ENCODE results near the gene OSBPL5. TPM values are rescaled to one million over a fixed set of nuclear protein-coding genes. Genes with fewer than 3 reads are reported as not detected.

The OSBPL5 gene
- total RNA-seq, 1 experiment from 2014 or later: 51.4 TPM

DNA sequence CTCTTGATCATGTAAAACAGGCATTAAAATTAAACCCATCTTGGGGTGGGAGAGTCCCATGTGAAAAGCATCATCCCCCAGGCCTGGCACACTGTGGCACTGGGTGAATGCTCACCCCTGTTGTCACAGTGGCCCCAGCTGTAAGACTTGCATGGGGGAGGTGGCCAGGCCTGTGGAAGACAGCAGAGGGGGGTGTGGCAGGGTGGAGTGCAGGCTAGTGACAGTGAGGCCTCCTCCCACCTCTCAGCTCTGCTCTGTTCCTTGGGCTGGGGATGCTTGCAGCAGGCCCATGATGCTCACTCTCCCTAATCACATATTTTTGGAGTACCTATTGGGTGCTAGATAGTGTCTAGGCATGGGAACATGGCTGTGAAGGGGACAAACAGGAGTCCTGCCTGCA lies 10.1 kb upstream of the OSBPL5 start:
- no TSS peak for BruUV-seq (replicated peaks)
- ATAC-seq: no peak

DNA sequence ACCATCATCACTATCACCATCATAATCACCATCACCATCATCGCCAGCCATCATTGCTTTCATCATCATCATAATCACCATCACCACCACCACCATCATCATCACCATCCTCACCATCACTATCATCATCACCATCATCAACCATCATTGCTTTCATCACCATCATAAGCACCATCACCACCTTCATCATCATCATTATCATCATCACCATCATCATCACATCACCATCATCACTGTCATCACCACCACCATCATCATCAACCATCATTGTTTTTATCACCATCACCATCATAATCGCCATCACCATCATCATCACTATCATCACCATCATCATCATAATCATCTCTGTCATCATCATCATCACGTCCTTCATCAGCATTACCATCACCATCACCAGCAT lies 9.3 kb upstream of the OSBPL5 start:
- no peaks in the 10 kb centered on the region for H3K9me2 ChIP-seq (replicated peaks; ENCODE audit: low read length)
- intact Hi-C loops (cut with micrococcal nuclease): no loop called here
- DNase-seq: no peak
- CTCF ChIA-PET: no interaction called here
- H4K20me1 ChIP-seq (ENCODE audit: low read length): no peaks in the 10 kb centered on the region
- no peak overlapping the region for H3K9ac ChIP-seq (ENCODE audit: low read length)
- no peak overlapping the region for H2AFZ ChIP-seq (ENCODE audit: low read length)
- no peaks in the 10 kb centered on the region for H3K36me3 ChIP-seq (ENCODE audit: low read depth, low read length)
- no peak overlapping the region for H3K4me3 ChIP-seq (ENCODE audit: low read length)
- POLR2A ChIA-PET (ENCODE audit: unreplicated experiment): no interaction called here
- no peaks in the 10 kb centered on the region for H3K79me2 ChIP-seq (ENCODE audit: low read length)
- no peaks in the 10 kb centered on the region for H3K27me3 ChIP-seq (ENCODE audit: low read length)
- no peaks in the 10 kb centered on the region for H3K9me3 ChIP-seq (ENCODE audit: low read length)
- TF ChIP-seq EZH2phosphoT487 (IDR thresholded peaks at IDR 0.05; ENCODE audit: borderline replicate concordance, low read length): no peak
- TF ChIP-seq EZH2 (IDR thresholded peaks at IDR 0.05; ENCODE audit: low read length, unreplicated experiment): no peak
- TF ChIP-seq, protein P1, sequence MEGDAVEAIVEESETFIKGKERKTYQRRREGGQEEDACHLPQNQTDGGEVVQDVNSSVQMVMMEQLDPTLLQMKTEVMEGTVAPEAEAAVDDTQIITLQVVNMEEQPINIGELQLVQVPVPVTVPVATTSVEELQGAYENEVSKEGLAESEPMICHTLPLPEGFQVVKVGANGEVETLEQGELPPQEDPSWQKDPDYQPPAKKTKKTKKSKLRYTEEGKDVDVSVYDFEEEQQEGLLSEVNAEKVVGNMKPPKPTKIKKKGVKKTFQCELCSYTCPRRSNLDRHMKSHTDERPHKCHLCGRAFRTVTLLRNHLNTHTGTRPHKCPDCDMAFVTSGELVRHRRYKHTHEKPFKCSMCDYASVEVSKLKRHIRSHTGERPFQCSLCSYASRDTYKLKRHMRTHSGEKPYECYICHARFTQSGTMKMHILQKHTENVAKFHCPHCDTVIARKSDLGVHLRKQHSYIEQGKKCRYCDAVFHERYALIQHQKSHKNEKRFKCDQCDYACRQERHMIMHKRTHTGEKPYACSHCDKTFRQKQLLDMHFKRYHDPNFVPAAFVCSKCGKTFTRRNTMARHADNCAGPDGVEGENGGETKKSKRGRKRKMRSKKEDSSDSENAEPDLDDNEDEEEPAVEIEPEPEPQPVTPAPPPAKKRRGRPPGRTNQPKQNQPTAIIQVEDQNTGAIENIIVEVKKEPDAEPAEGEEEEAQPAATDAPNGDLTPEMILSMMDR (conservative IDR thresholded peaks at IDR 0.05; ENCODE audit: low read depth, low read length): no peak
- peaks cover 9% of the 10 kb centered on the region; the same call in 1 of the 2 replicates for H3K4me1 ChIP-seq (ENCODE audit: insufficient read depth, low read length)
- ATAC-seq: no peak
- no peak overlapping the region for H3K4me2 ChIP-seq (ENCODE audit: low read length)
- no TSS peak for BruUV-seq (replicated peaks)
- no peak overlapping the region for H3K27ac ChIP-seq (ENCODE audit: low read length)
- H3F3A ChIP-seq (ENCODE audit: low read length, unreplicated experiment): no peaks in the 10 kb centered on the region

More for the DNA sequence above, 10.1 kb upstream of the OSBPL5 start:
- Histone ChIP-seq H3K9ac (ENCODE audit: low read length) (no peak overlapping the region), H3K9me2 (replicated peaks; ENCODE audit: low read length) (no peaks in the 10 kb centered on the region), H3K4me1 (ENCODE audit: insufficient read depth, low read length) (peaks cover 2% of the 10 kb centered on the region; the same call in 1 of the 2 replicates), H3K27ac (ENCODE audit: low read length) (no peak overlapping the region), H3F3A (ENCODE audit: low read length, unreplicated experiment) (no peaks in the 10 kb centered on the region), H3K36me3 (ENCODE audit: low read depth, low read length) (no peaks in the 10 kb centered on the region), H3K9me3 (ENCODE audit: low read length) (no peaks in the 10 kb centered on the region), H2AFZ (ENCODE audit: low read length) (no peak overlapping the region), H4K20me1 (ENCODE audit: low read length) (no peaks in the 10 kb centered on the region), H3K27me3 (ENCODE audit: low read length) (no peaks in the 10 kb centered on the region), H3K79me2 (ENCODE audit: low read length) (no peaks in the 10 kb centered on the region), H3K4me2 (ENCODE audit: low read length) (no peak overlapping the region), H3K4me3 (ENCODE audit: low read length) (no peak overlapping the region)
- ChIA-PET CTCF (no interaction called here), POLR2A (ENCODE audit: unreplicated experiment) (no interaction called here)
- no peak for DNase-seq
- no peak for TF ChIP-seq EZH2phosphoT487 (IDR thresholded peaks at IDR 0.05; ENCODE audit: borderline replicate concordance, low read length)
- intact Hi-C loops (cut with micrococcal nuclease): no loop called here

DNA sequence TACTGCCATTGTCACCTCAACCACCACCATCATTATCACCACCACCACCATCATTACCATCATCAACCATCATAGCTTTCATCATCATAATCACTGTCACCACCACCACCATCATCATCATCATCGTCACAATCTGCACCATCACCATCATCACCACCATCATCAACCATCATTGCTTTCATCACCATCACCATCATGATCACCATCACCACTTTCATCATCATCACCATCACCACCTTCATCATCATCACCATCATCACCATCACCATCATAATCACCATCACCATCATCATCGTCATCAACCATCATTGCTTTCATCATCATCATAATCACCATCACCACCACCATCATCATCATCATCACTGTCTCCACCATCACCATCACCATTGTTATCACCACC lies 8.7 kb upstream of the OSBPL5 start:
- CTCF ChIA-PET: interaction anchor here (0.6 kb wide), 1 partner anchor 42 kb away, joined by 3 read pairs; no protein-coding TSS in a partner anchor
- H3K9me3 ChIP-seq (ENCODE audit: low read length): no peaks in the 10 kb centered on the region
- TF ChIP-seq EZH2phosphoT487 (IDR thresholded peaks at IDR 0.05; ENCODE audit: borderline replicate concordance, low read length): no peak
- peaks cover 15% of the 10 kb centered on the region; the same call in 1 of the 2 replicates for H3K4me1 ChIP-seq (ENCODE audit: insufficient read depth, low read length)
- intact Hi-C loops (cut with micrococcal nuclease): no loop called here
- no peak overlapping the region for H3K27ac ChIP-seq (ENCODE audit: low read length)
- H3K36me3 ChIP-seq (ENCODE audit: low read depth, low read length): no peaks in the 10 kb centered on the region
- H4K20me1 ChIP-seq (ENCODE audit: low read length): no peaks in the 10 kb centered on the region
- no peaks in the 10 kb centered on the region for H3K79me2 ChIP-seq (ENCODE audit: low read length)
- no peak overlapping the region for H3K9ac ChIP-seq (ENCODE audit: low read length)
- POLR2A ChIA-PET (ENCODE audit: unreplicated experiment): no interaction called here
- no peaks in the 10 kb centered on the region for H3K9me2 ChIP-seq (replicated peaks; ENCODE audit: low read length)
- no peak overlapping the region for H3K4me2 ChIP-seq (ENCODE audit: low read length)
- H3F3A ChIP-seq (ENCODE audit: low read length, unreplicated experiment): no peaks in the 10 kb centered on the region
- ATAC-seq (no peak), DNase-seq (no peak)
- no peak overlapping the region for H2AFZ ChIP-seq (ENCODE audit: low read length)
- H3K27me3 ChIP-seq (ENCODE audit: low read length): no peaks in the 10 kb centered on the region
- no peak overlapping the region for H3K4me3 ChIP-seq (ENCODE audit: low read length)
- BruUV-seq (replicated peaks): no TSS peak
